Fibroblast of lung (primary cell): Measurements from ENCODE around the gene GMPR2. TPM values are rescaled to one million over a fixed set of nuclear protein-coding genes. Genes with fewer than 3 reads are reported as not detected.

ENCODE experiments used
- DNase-seq, 2 donors: peaks; one replicate each; pipeline versions ENCODE4 v3.0.0 to v3.0.0-alpha.2; 2010; ENCODE audit warnings: low read depth in 2 of 2
- H2AFZ ChIP-seq: 2 replicates; pipeline ENCODE4 v1.5.1; 2012; ENCODE audit warnings: low read length, control low read depth, inconsistent platforms
- H3K27ac ChIP-seq: 2 replicates; pipeline ENCODE4 v1.5.1; 2011; ENCODE audit warnings: low read length, control low read depth; ENCODE audit not compliant: insufficient read depth
- H3K27me3 ChIP-seq: 2 replicates; pipeline ENCODE4 v1.5.1; 2011; ENCODE audit warnings: mild to moderate bottlenecking, low read length; ENCODE audit not compliant: control insufficient read depth, insufficient read depth
- H3K36me3 ChIP-seq: 2 replicates; pipeline ENCODE4 v1.5.1; 2011; ENCODE audit warnings: low read length; ENCODE audit not compliant: control insufficient read depth, insufficient read depth
- H3K4me1 ChIP-seq: 2 replicates; pipeline ENCODE4 v1.5.1; 2011; ENCODE audit warnings: low read length; ENCODE audit not compliant: control insufficient read depth, insufficient read depth; ENCODE audit errors: extremely low read depth
- H3K4me2 ChIP-seq: 2 replicates; pipeline ENCODE4 v1.5.1; 2011; ENCODE audit warnings: low read length, control low read depth; ENCODE audit not compliant: insufficient read depth; ENCODE audit errors: extremely low read depth
- H3K4me3 ChIP-seq, 4 experiments: fragments of 200-600 bp in 1 of 4; sonication (generic) in 1 of 4; replicated peaks in 1 of 4; 2 replicates each; pipeline ENCODE4 v1.5.1; 2011 to 2016; ENCODE audit warnings: low read length in 4 of 4, low read depth in 3 of 4, mild to moderate bottlenecking in 3 of 4, control low read depth in 2 of 4, inconsistent platforms in 1 of 4, mixed read lengths in 1 of 4; ENCODE audit not compliant: insufficient read depth in 1 of 4; ENCODE audit errors: control extremely low read depth in 1 of 4
- H3K79me2 ChIP-seq: 2 replicates; pipeline ENCODE4 v1.5.1; 2012; ENCODE audit warnings: mild to moderate bottlenecking, low read length, inconsistent platforms; ENCODE audit not compliant: control insufficient read depth, insufficient read depth
- H3K9ac ChIP-seq: 2 replicates; pipeline ENCODE4 v1.5.1; 2011; ENCODE audit warnings: mild to moderate bottlenecking, low read length, control low read depth; ENCODE audit not compliant: insufficient read depth
- H3K9me3 ChIP-seq: 2 replicates; pipeline ENCODE4 v1.5.1; 2012; ENCODE audit warnings: low read depth, low read length; ENCODE audit not compliant: control insufficient read depth, insufficient read depth
- H4K20me1 ChIP-seq: 2 replicates; pipeline ENCODE4 v1.5.1; 2011; ENCODE audit warnings: low read length; ENCODE audit not compliant: control insufficient read depth, insufficient read depth; ENCODE audit errors: extremely low read depth
- EZH2 ChIP-seq: IDR thresholded peaks from 2 replicates; pipeline ENCODE4 v1.5.1; 2012; ENCODE audit warnings: low read length, control low read depth, mild to moderate bottlenecking; ENCODE audit errors: missing control alignments
- polyA plus RNA-seq, 2 donors: library from polyadenylated mRNA; depleted of rRNA in 1 of 2; stranded (reverse) in 1 of 2; unstranded in 1 of 2; fragments of >200 nt; gene quantifications; 2 replicates each; pipeline ENCODE4 v1.2.1, GENCODE V29; 2011 to 2012; ENCODE audit warnings: missing spikeins in 1 of 2
- total RNA-seq: library from RNA; depleted of rRNA; stranded (reverse); fragments of >200 nt; gene quantifications from 2 replicates; pipeline ENCODE4 v1.2.1, GENCODE V29; 2014
- TF ChIP-seq, protein P1 (sequence below), 2 donors: IDR thresholded peaks in 1 of 2; conservative IDR thresholded peaks in 1 of 2; 1 replicate in 1 of 2; 2 replicates in 1 of 2; pipeline ENCODE4 v1.5.1; 2011 to 2012; ENCODE audit warnings: low read length in 2 of 2, control low read depth in 1 of 2, inconsistent platforms in 1 of 2, low read depth in 1 of 2, mild to moderate bottlenecking in 1 of 2

Gene GMPR2
- total and polyA plus RNA-seq, 2 donors (not counting 1 experiment from before 2014, with no cell fraction given) = 80.2 to 128 TPM

DNA sequence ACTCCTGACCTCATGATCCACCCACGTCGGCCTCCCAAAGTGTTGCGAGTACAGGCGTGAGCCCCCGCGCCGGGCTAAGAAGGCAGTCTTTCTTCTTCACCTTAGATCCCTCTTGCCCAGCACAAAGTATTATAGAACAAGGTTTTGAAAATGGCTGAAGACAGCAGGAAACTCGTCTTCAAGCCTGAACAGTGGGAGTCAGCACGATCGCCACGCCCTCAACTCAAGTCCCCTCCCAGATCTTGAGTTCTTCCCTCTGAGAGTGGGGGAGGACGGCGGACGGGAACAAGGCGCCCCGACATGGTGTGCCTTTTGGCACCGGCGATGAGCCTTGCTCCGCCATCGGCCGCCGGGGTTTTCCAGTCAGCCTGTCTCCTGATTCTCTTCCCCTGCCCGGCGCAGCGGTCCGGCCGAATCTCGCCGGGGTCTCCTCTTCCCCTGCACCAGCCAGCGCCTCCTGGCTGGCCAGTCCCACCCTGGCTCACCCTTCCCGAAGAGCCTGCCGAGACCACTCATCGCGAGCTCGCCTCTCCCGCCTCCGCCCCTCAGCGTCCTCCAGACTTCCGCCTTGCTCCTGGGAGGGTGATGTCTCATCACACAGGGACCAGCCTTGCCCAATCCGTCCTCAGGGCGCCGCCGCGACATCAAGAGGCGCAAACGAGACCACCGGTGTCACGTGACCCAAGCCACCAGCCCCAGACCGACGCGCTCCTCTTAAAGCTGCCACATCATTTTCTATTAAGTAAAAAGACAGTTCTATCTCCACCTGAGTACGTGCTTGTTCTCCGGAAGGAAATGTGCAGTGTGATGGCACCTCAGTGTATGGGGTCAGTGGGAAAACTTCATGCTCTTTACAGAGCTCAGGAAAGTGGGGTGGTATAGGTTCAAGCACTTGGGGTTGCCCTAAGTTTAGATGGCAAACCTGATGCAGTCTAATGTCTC, 19.5 kb upstream of the GMPR2 start, which contains the start of gene CHMP4A:
Gene CHMP4A, minus strand, starts transcription at position 565 of the 942 bp plus-strand sequence. Its CDS starts 49 bp downstream, at position 516.
- H3K4me3 ChIP-seq = peak within 1 kb of the TSS; percentile 80 to 96 (median 84)
- peak within 1 kb of the TSS; percentile 99 for H3K27ac ChIP-seq
- H2AFZ ChIP-seq = peak within 1 kb of the TSS; percentile 97
- H4K20me1 ChIP-seq = no peaks in the 10 kb centered on the region
- H3K36me3 ChIP-seq = peaks cover 11% of the 10 kb centered on the region
- peaks cover 9% of the 10 kb centered on the region for H3K4me1 ChIP-seq
- peak within 1 kb of the TSS; percentile 98 for H3K4me2 ChIP-seq
- H3K27me3 ChIP-seq = no peaks in the 10 kb centered on the region
- TF ChIP-seq, protein P1, sequence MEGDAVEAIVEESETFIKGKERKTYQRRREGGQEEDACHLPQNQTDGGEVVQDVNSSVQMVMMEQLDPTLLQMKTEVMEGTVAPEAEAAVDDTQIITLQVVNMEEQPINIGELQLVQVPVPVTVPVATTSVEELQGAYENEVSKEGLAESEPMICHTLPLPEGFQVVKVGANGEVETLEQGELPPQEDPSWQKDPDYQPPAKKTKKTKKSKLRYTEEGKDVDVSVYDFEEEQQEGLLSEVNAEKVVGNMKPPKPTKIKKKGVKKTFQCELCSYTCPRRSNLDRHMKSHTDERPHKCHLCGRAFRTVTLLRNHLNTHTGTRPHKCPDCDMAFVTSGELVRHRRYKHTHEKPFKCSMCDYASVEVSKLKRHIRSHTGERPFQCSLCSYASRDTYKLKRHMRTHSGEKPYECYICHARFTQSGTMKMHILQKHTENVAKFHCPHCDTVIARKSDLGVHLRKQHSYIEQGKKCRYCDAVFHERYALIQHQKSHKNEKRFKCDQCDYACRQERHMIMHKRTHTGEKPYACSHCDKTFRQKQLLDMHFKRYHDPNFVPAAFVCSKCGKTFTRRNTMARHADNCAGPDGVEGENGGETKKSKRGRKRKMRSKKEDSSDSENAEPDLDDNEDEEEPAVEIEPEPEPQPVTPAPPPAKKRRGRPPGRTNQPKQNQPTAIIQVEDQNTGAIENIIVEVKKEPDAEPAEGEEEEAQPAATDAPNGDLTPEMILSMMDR (conservative IDR thresholded peaks at IDR 0.05 in 1 of 2, IDR thresholded peaks at IDR 0.05 in 1 of 2; ENCODE audit: low read depth in 1 of 2, low read length in 2 of 2) = peak in 1 of 2 donors; percentile 33
- TF ChIP-seq EZH2 = no peak
- H3K79me2 ChIP-seq = peaks cover 3% of the 10 kb centered on the region
- peak; percentile 98 to 99 for DNase-seq
- H3K9ac ChIP-seq = peak within 1 kb of the TSS; percentile 99
- no peaks in the 10 kb centered on the region for H3K9me3 ChIP-seq

DNA sequence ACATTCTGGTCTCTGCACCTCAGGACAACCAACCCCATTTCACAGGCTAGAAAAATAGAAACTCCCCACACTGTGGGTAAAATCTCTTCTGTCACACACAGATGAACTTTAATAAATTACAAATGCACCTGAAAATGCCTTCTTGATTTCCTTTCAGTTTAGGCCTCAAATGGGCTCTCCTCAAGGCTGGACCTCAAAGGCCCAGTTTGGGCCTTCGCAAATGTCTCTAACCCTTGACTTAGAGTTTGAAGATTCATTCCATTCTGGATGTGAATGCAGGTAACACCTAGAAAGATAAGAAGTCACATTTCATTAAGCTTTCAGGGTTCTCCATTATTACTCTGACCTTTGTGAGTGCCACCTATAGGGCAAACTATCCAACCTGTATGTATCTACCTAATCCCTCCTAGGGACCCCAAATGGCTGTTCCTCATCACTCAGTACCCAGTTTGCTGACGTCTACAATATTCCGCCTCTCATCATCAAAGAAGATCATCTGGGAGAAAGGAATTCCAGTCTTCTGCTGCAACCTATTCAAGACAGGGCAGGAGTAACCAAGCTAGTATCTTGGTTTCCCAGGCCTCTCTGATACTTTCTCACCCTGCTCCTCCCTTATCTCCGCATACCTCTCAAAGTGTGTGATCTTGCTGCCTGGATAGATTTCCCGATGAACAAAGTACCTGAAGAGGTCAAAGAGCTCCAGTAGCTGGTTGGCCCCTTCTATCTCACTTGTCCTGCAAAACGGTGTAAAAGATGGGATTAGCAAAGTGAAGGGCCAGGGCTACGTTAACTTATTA, 18.7 kb upstream of the GMPR2 start:
- H3K4me2 ChIP-seq = peak overlapping the region; percentile 98
- H2AFZ ChIP-seq = peak overlapping the region; percentile 97
- peaks cover 3% of the 10 kb centered on the region for H3K79me2 ChIP-seq
- no peak for TF ChIP-seq EZH2
- TF ChIP-seq, protein P1 (conservative IDR thresholded peaks at IDR 0.05 in 1 of 2, IDR thresholded peaks at IDR 0.05 in 1 of 2; ENCODE audit: low read depth in 1 of 2, low read length in 2 of 2) = no peak
- H3K27ac ChIP-seq = peak overlapping the region; percentile 99
- no peaks in the 10 kb centered on the region for H3K27me3 ChIP-seq
- H4K20me1 ChIP-seq = no peaks in the 10 kb centered on the region
- H3K4me3 ChIP-seq = peak overlapping the region; percentile 80 to 96 (median 84)
- H3K36me3 ChIP-seq = peaks cover 11% of the 10 kb centered on the region
- H3K9ac ChIP-seq = no peak overlapping the region
- DNase-seq = no peak
- peaks cover 9% of the 10 kb centered on the region for H3K4me1 ChIP-seq
- H3K9me3 ChIP-seq = no peaks in the 10 kb centered on the region
